ENCODE data around the gene SLC38A1. TPM values are rescaled to one million over a fixed set of nuclear protein-coding genes. Genes with fewer than 3 reads are reported as not detected.

SLC38A1 gene
- polyA plus RNA-seq, 1 of the 3 experiments (the other 2 are of a cell fraction) = 20.7 TPM

- H3K9me2 ChIP-seq = no peaks in the 10 kb centered on the region
- TF ChIP-seq PBX3 (IDR thresholded peaks at IDR 0.05) = no peak
- TF ChIP-seq RAD21 (IDR thresholded peaks at IDR 0.05; ENCODE audit: low read length) = no peak
- no peak for TF ChIP-seq USF1 (IDR thresholded peaks at IDR 0.05; ENCODE audit: borderline replicate concordance, low read depth)
- DNase-seq = no peak
- H3K27ac ChIP-seq (ENCODE audit: low read depth in 2 of 2, low read length in 1 of 2) = no peak overlapping the region
- no peak overlapping the region for H3K9ac ChIP-seq
- no peak overlapping the region for H3K4me2 ChIP-seq
- CTCF ChIA-PET = interaction anchor here (0.6 to 1.3 kb wide), 6 partner anchors 14 to 150 kb away, joined by 3 to 4 read pairs (median 3); no protein-coding TSS in a partner anchor
- no peaks in the 10 kb centered on the region for H4K20me1 ChIP-seq (ENCODE audit: insufficient read depth)
- peaks cover 9 to 24% of the 10 kb centered on the region in 2 experiments; a peak in 2 of 4 replicates for H3K4me1 ChIP-seq (ENCODE audit: control insufficient read depth in 1 of 2, insufficient read depth in 2 of 2, low read depth in 1 of 2, low read length in 1 of 2)
- H2AFZ ChIP-seq (ENCODE audit: low read depth) = peak overlapping the region; percentile 65; the same call in 1 of the 2 replicates
- H3K79me2 ChIP-seq (ENCODE audit: insufficient read depth) = no peaks in the 10 kb centered on the region
- peaks cover 20% of the 10 kb centered on the region for H3F3A ChIP-seq (replicated peaks; ENCODE audit: insufficient read depth)
- POLR2A ChIA-PET = no interaction called here
- H3K36me3 ChIP-seq (replicated peaks in 1 of 2; ENCODE audit: control insufficient read depth in 1 of 2, insufficient read depth in 2 of 2, low read length in 1 of 2) = no peaks in the 10 kb centered on the region
- H3K9me3 ChIP-seq = peaks cover 6% of the 10 kb centered on the region; the same call in 1 of the 2 replicates
- H3K4me3 ChIP-seq (ENCODE audit: low read depth in 2 of 2, low read length in 1 of 2) = no peak overlapping the region
- H3K27me3 ChIP-seq (ENCODE audit: insufficient read depth) = no peaks in the 10 kb centered on the region
- WGBS (ENCODE audit: low lambda C conversion rate) = 97% methylated on average over 1 of the region's 1 CpG
Observed at GRCh38 chr12:46152456-46152855, 116.4 kb downstream of the SLC38A1 start.

- TF ChIP-seq FOXJ3 (CRISPR knock-in tag; IDR thresholded peaks at IDR 0.05) (no peak), RAD21 (IDR thresholded peaks at IDR 0.05; ENCODE audit: low read length) (no peak), TEAD4 (IDR thresholded peaks at IDR 0.05; ENCODE audit: borderline replicate concordance, insufficient read depth) (no peak), RCOR1 (IDR thresholded peaks at IDR 0.05; ENCODE audit: low read length) (no peak), JUND (IDR thresholded peaks at IDR 0.05) (no peak), FOSL2 (IDR thresholded peaks at IDR 0.05; ENCODE audit: borderline replicate concordance, low read depth) (no peak), GABPA (IDR thresholded peaks at IDR 0.05; ENCODE audit: low read depth) (no peak), RFX5 (IDR thresholded peaks at IDR 0.05; ENCODE audit: low read length) (no peak), REST (IDR thresholded peaks at IDR 0.05; ENCODE audit: low read depth, low read length) (no peak), FOXM1 (IDR thresholded peaks at IDR 0.05; ENCODE audit: low read depth) (no peak), SMC3 (IDR thresholded peaks at IDR 0.05; ENCODE audit: low read depth, low read length) (no peak), MEF2A (IDR thresholded peaks at IDR 0.05; ENCODE audit: borderline replicate concordance, low read depth) (no peak)
- POLR2A ChIA-PET = no interaction called here
- no peaks in the 10 kb centered on the region for H3K79me2 ChIP-seq (ENCODE audit: insufficient read depth)
- 80% methylated on average over 3 of the region's 3 CpGs for WGBS (ENCODE audit: low lambda C conversion rate)
- H3K27me3 ChIP-seq (ENCODE audit: insufficient read depth) = no peaks in the 10 kb centered on the region
- no peaks in the 10 kb centered on the region for H3K9me3 ChIP-seq
- H3K9me2 ChIP-seq = no peaks in the 10 kb centered on the region
- 0 out of 2 replicates have a peak overlapping the region, but pooled peaks have one; percentile 11 for H2AFZ ChIP-seq (ENCODE audit: low read depth)
- no peak for DNase-seq
- no peaks in the 10 kb centered on the region for H3K36me3 ChIP-seq (replicated peaks in 1 of 2; ENCODE audit: control insufficient read depth in 1 of 2, insufficient read depth in 2 of 2, low read length in 1 of 2)
- no peak overlapping the region for H3K9ac ChIP-seq
- H3K4me2 ChIP-seq = no peak overlapping the region
- no peak overlapping the region for H3K27ac ChIP-seq (ENCODE audit: low read depth in 2 of 2, low read length in 1 of 2)
- H3K4me1 ChIP-seq (ENCODE audit: control insufficient read depth in 1 of 2, insufficient read depth in 2 of 2, low read depth in 1 of 2, low read length in 1 of 2) = peaks cover 9 to 22% of the 10 kb centered on the region in 2 experiments; a peak in 2 of 4 replicates
- CTCF ChIA-PET = interaction anchor here (2.4 to 2.5 kb wide), 2 partner anchors 26 to 152 kb away, joined by 6 to 8 read pairs; no protein-coding TSS in a partner anchor
- peaks cover 20% of the 10 kb centered on the region for H3F3A ChIP-seq (replicated peaks; ENCODE audit: insufficient read depth)
- H3K4me3 ChIP-seq (ENCODE audit: low read depth in 2 of 2, low read length in 1 of 2) = no peak overlapping the region
- no peaks in the 10 kb centered on the region for H4K20me1 ChIP-seq (ENCODE audit: insufficient read depth)
Observed at GRCh38 chr12:46150735-46151134, 118.1 kb downstream of the SLC38A1 start.

Data from SK-N-SH (cell line).